OCI-LY3 (cell line): ENCODE data around the gene CELSR3.

Source experiments
- EZH2phosphoT487 ChIP-seq: fragments of 200-600 bp; shearing (Covaris generic); IDR thresholded peaks from 2 replicates; pipeline ENCODE4 v1.6.1; 2018; ENCODE audit warnings: antibody characterized with exemption, mixed run types, low read depth
- TF ChIP-seq, protein P1 (sequence below): fragments of 200-600, 300-600 bp; sonication (generic); IDR thresholded peaks from 2 replicates; pipeline ENCODE4 v1.5.1; 2014; ENCODE audit warnings: antibody characterized with exemption, low read length, low read depth

DNA sequence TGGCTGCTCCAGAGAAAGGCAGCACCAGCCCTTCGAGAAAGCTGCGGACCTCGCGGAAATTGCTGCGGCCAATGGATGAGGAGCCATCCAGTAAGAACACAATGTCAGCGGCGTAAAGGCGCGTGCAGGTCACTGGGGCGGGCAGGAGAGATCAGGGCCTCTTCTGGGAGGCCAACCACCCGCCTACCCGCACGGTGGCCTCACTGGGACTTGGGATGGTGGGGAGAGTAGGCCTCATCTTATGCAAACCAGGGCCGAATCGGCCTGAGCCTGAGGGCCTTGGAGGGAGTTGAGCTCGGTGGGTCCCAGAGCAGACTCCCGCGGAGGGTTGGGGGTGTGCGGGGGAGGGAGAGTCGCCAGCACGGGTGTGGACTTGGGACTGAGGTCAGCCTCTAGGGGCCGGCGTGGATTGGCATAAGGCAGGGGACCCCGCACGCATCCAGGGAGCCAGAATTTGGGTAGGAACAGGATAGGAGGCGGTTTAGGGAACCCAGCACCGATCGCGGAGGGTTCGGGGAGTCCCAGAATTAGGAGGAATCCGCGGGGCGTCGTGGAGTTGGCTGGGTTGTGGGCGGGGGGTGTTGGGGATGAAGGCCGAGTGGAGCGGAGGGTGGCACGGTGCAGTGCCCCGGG is 68.2 kb downstream of the CELSR3 start:
- TF ChIP-seq, protein P1, sequence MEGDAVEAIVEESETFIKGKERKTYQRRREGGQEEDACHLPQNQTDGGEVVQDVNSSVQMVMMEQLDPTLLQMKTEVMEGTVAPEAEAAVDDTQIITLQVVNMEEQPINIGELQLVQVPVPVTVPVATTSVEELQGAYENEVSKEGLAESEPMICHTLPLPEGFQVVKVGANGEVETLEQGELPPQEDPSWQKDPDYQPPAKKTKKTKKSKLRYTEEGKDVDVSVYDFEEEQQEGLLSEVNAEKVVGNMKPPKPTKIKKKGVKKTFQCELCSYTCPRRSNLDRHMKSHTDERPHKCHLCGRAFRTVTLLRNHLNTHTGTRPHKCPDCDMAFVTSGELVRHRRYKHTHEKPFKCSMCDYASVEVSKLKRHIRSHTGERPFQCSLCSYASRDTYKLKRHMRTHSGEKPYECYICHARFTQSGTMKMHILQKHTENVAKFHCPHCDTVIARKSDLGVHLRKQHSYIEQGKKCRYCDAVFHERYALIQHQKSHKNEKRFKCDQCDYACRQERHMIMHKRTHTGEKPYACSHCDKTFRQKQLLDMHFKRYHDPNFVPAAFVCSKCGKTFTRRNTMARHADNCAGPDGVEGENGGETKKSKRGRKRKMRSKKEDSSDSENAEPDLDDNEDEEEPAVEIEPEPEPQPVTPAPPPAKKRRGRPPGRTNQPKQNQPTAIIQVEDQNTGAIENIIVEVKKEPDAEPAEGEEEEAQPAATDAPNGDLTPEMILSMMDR = no peak
- no peak for TF ChIP-seq EZH2phosphoT487
